DOHH2 (cell line): Measurements from ENCODE around the gene CRYBA2.

Source experiments
- EZH2phosphoT487 ChIP-seq: fragments of 200-600 bp; sonication (generic); IDR thresholded peaks from 2 replicates; pipeline ENCODE4 v1.6.1; 2017; ENCODE audit warnings: borderline replicate concordance, mild to moderate bottlenecking, antibody characterized with exemption, low read length, moderate library complexity, mixed read lengths
- TF ChIP-seq, protein P1 (sequence below): fragments of 200-600 bp; sonication (generic); IDR thresholded peaks from one replicate; pipeline ENCODE4 v1.5.1; 2014; ENCODE audit warnings: antibody characterized with exemption, mild to moderate bottlenecking, low read depth, low read length; ENCODE audit not compliant: poor library complexity, severe bottlenecking

- TF ChIP-seq, protein P1, sequence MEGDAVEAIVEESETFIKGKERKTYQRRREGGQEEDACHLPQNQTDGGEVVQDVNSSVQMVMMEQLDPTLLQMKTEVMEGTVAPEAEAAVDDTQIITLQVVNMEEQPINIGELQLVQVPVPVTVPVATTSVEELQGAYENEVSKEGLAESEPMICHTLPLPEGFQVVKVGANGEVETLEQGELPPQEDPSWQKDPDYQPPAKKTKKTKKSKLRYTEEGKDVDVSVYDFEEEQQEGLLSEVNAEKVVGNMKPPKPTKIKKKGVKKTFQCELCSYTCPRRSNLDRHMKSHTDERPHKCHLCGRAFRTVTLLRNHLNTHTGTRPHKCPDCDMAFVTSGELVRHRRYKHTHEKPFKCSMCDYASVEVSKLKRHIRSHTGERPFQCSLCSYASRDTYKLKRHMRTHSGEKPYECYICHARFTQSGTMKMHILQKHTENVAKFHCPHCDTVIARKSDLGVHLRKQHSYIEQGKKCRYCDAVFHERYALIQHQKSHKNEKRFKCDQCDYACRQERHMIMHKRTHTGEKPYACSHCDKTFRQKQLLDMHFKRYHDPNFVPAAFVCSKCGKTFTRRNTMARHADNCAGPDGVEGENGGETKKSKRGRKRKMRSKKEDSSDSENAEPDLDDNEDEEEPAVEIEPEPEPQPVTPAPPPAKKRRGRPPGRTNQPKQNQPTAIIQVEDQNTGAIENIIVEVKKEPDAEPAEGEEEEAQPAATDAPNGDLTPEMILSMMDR = no peak
- no peak for TF ChIP-seq EZH2phosphoT487
Observed at GRCh38 chr2:218962859-218963492, 30.2 kb downstream of the CRYBA2 start.
